Endothelial cell of umbilical vein (primary cell): ENCODE results near the gene RAB33B. TPM values are rescaled to one million over a fixed set of nuclear protein-coding genes. Genes with fewer than 3 reads are reported as not detected.

ENCODE experiments used
- BruUV-seq: library from RNA; stranded (reverse); fragments of 400-500 nt; replicated peaks from 2 replicates; lab custom pipeline; 2021; lab: Mats Ljungman, UMichigan
- CTCF ChIA-PET: fragments of 300-600, 350-600 bp; sonication (Branson Sonifier 250); formaldehyde crosslinking; loops from one replicate; lab custom pipeline; 2021; ENCODE audit warnings: antibody characterized with exemption, inconsistent platforms; lab: Charles Lee
- POLR2A ChIA-PET: fragments of 300-600, 350-600 bp; sonication (Branson Sonifier 250); formaldehyde crosslinking; loops from one replicate; lab custom pipeline; 2021; ENCODE audit warnings: antibody characterized with exemption, inconsistent platforms; lab: Charles Lee
- DNase-seq: peaks from one replicate; pipeline ENCODE4 v3.0.0-alpha.2; 2011; ENCODE audit warnings: low read depth, low spot score
- FAIRE-seq: peaks from 2 replicates; lab custom pipeline; 2011; peaks lifted over from hg19 to GRCh38; lab: Jason Lieb, UNC
- H2AFZ ChIP-seq: 2 replicates; pipeline ENCODE4 v1.6.0; 2012; ENCODE audit warnings: low read depth, low read length, control low read depth, inconsistent platforms
- H3K27ac ChIP-seq: 2 replicates; pipeline ENCODE4 v1.5.1; 2011; ENCODE audit warnings: low read depth, mild to moderate bottlenecking, control low read depth, low read length, moderate library complexity; ENCODE audit not compliant: insufficient read depth
- H3K27me3 ChIP-seq, 2 experiments: 2 replicates each; pipeline versions ENCODE4 v1.6.0 to v1.6.1; 2011; ENCODE audit warnings: low read length in 2 of 2, mixed read lengths in 1 of 2; ENCODE audit not compliant: control insufficient read depth in 2 of 2, insufficient read depth in 2 of 2
- H3K36me3 ChIP-seq, 2 experiments: 2 replicates in 1 of 2; 3 replicates in 1 of 2; pipeline ENCODE4 v1.5.1; 2011; ENCODE audit warnings: low read length in 2 of 2, mild to moderate bottlenecking in 1 of 2, moderate library complexity in 1 of 2; ENCODE audit not compliant: control insufficient read depth in 2 of 2, insufficient read depth in 2 of 2; ENCODE audit errors: extremely low read depth in 1 of 2
- H3K4me1 ChIP-seq: 3 replicates; pipeline ENCODE4 v1.5.1; 2011; ENCODE audit warnings: mild to moderate bottlenecking, low read length; ENCODE audit not compliant: control insufficient read depth, insufficient read depth; ENCODE audit errors: extremely low read depth
- H3K4me2 ChIP-seq: 2 replicates; pipeline ENCODE4 v1.6.1; 2011; ENCODE audit warnings: low read length, control low read depth, mixed read lengths; ENCODE audit not compliant: insufficient read depth
- H3K4me3 ChIP-seq, 3 experiments: fragments of 200-600 bp in 1 of 3; sonication (generic), shearing (Covaris generic) in 1 of 3; replicated peaks in 1 of 3; 2 replicates each; pipeline ENCODE4 v1.5.1; 2011 to 2016; ENCODE audit warnings: control low read depth in 3 of 3, low read length in 3 of 3, mild to moderate bottlenecking in 2 of 3, inconsistent platforms in 1 of 3, low read depth in 1 of 3, moderate library complexity in 1 of 3; ENCODE audit not compliant: insufficient read depth in 1 of 3
- H3K79me2 ChIP-seq: 2 replicates; pipeline ENCODE4 v1.6.0; 2012; ENCODE audit warnings: low read length, inconsistent platforms; ENCODE audit not compliant: control insufficient read depth, insufficient read depth
- H3K9ac ChIP-seq: replicated peaks from 2 replicates; pipeline ENCODE3; 2011; ENCODE audit warnings: low read length, control low read depth; ENCODE audit not compliant: insufficient read depth; ENCODE audit errors: extremely low read depth
- H3K9me1 ChIP-seq: replicated peaks from 3 replicates; pipeline ENCODE4 v1.6.0; 2011; ENCODE audit warnings: mild to moderate bottlenecking, low read length; ENCODE audit not compliant: control insufficient read depth, insufficient read depth; ENCODE audit errors: extremely low read depth
- H3K9me3 ChIP-seq: replicated peaks from 2 replicates; pipeline ENCODE4 v1.5.1; 2012; ENCODE audit warnings: low read length, inconsistent platforms; ENCODE audit not compliant: control insufficient read depth, insufficient read depth
- H4K20me1 ChIP-seq: replicated peaks from 2 replicates; pipeline ENCODE3; 2011; ENCODE audit warnings: mild to moderate bottlenecking, low read length; ENCODE audit not compliant: control insufficient read depth, insufficient read depth; ENCODE audit errors: extremely low read depth
- CTCF ChIP-seq, 2 donors: IDR thresholded peaks; 1 replicate in 1 of 2; 2 replicates in 1 of 2; pipeline ENCODE4 v1.5.1; 2011; ENCODE audit warnings: low read length in 2 of 2, mild to moderate bottlenecking in 2 of 2, moderate library complexity in 2 of 2, control low read depth in 1 of 2, inconsistent platforms in 1 of 2, low read depth in 1 of 2; ENCODE audit not compliant: insufficient read depth in 1 of 2; ENCODE audit errors: extremely low read depth in 1 of 2
- EZH2 ChIP-seq: IDR thresholded peaks from 2 replicates; pipeline ENCODE4 v1.6.1; 2012; ENCODE audit warnings: borderline replicate concordance, low read depth, mild to moderate bottlenecking, moderate library complexity, low read length, inconsistent platforms; ENCODE audit not compliant: severe bottlenecking
- FOS ChIP-seq: IDR thresholded peaks from 2 replicates; pipeline ENCODE4 v1.6.1; 2011; ENCODE audit warnings: mild to moderate bottlenecking, low read length, moderate library complexity, borderline replicate concordance; ENCODE audit not compliant: insufficient read depth
- GATA2 ChIP-seq: IDR thresholded peaks from 2 replicates; pipeline ENCODE4 v1.7.0; 2011; ENCODE audit warnings: low read depth, mild to moderate bottlenecking, moderate library complexity, mixed read lengths, low read length; ENCODE audit not compliant: insufficient read length, insufficient read depth
- JUN ChIP-seq: IDR thresholded peaks from 2 replicates; pipeline ENCODE4 v1.6.1; 2011; ENCODE audit warnings: borderline replicate concordance, low read depth; ENCODE audit not compliant: insufficient read length, insufficient read depth
- MAX ChIP-seq: IDR thresholded peaks from 2 replicates; pipeline ENCODE4 v1.6.1; 2011; ENCODE audit not compliant: insufficient read depth, insufficient read length
- MYC ChIP-seq: IDR thresholded peaks from one replicate; pipeline ENCODE4 v1.6.1; 2011; ENCODE audit warnings: mild to moderate bottlenecking, low read depth, low read length
- POLR2A ChIP-seq: IDR thresholded peaks from 2 replicates; pipeline ENCODE4 v1.6.1; 2012; ENCODE audit warnings: low read depth, mild to moderate bottlenecking, control low read depth, low read length
- POLR2AphosphoS5 ChIP-seq: IDR thresholded peaks from 2 replicates; pipeline ENCODE4 v1.6.1; 2012; ENCODE audit warnings: low read depth, mild to moderate bottlenecking, control low read depth, low read length, moderate library complexity; ENCODE audit not compliant: insufficient read depth
- dilution Hi-C: fragments of 300-500 bp; cut with MboI; formaldehyde crosslinking; loops from one replicate; pipeline ENCODE4 v1.15.0; 2019; ENCODE audit warnings: low sequenced_read_pairs; ENCODE audit not compliant: extremely low pct_ligation_motif_present
- intact Hi-C: fragments of 100-400 bp; cut with micrococcal nuclease; formaldehyde crosslinking; loops from one replicate; pipeline ENCODE4 v1.10.0; 2022
- polyA plus RNA-seq, 4 experiments: library from polyadenylated mRNA; depleted of rRNA in 3 of 4; stranded (reverse) in 3 of 4; unstranded in 1 of 4; fragments of >200 nt; gene quantifications; 2 replicates each; pipeline versions ENCODE4 v1.2.1 to v1.2.3, GENCODE V29; 2011 to 2012; ENCODE audit warnings: missing spikeins in 1 of 4
- total RNA-seq: library from RNA; stranded (reverse); gene quantifications from 2 replicates; pipeline ENCODE4 v1.2.3, GENCODE V29; 2021

RAB33B gene
- total and polyA plus RNA-seq, 2 donors (not counting 3 experiments of a cell fraction or from before 2014, with no cell fraction given) = 7.8 to 14.7 TPM

- dilution Hi-C loops = no loop called here
- peaks cover 3% of the 10 kb centered on the region for H4K20me1 ChIP-seq
- peak; percentile 25 for DNase-seq
- no peaks in the 10 kb centered on the region for H3K27me3 ChIP-seq
- H3K27ac ChIP-seq = peak overlapping the region; percentile 12
- no peaks in the 10 kb centered on the region for H3K9me3 ChIP-seq
- H3K4me3 ChIP-seq = peak overlapping the region; percentile 91 to 99 (median 97)
- FAIRE-seq = no peak
- H3K9ac ChIP-seq = peak overlapping the region; percentile 96
- no peak overlapping the region for H2AFZ ChIP-seq
- H3K4me2 ChIP-seq = peak overlapping the region; percentile 97
- ChIA-PET CTCF (interaction anchor here (0.8 to 2.1 kb wide), 5 partner anchors 36 to 424 kb away, joined by 3 to 10 read pairs (median 4); no protein-coding TSS in a partner anchor), POLR2A (no interaction called here)
- H3K4me1 ChIP-seq = peaks cover 49% of the 10 kb centered on the region
- no peaks in the 10 kb centered on the region for H3K36me3 ChIP-seq
- intact Hi-C loops = loop anchor here (2.0 kb wide), 1 partner anchor 76 kb away; no protein-coding TSS in a partner anchor
- TF ChIP-seq POLR2A (no peak), POLR2AphosphoS5 (no peak), FOS (no peak), MAX (no peak), JUN (no peak), MYC (no peak)
- peaks cover 61% of the 10 kb centered on the region for H3K79me2 ChIP-seq
- no TSS peak for BruUV-seq
- no peaks in the 10 kb centered on the region for H3K9me1 ChIP-seq
These were observed 1.2 kb downstream of the RAB33B start for GRCh38 chr4:139455126-139455538.

- peak; percentile 62 for DNase-seq
- Histone ChIP-seq H3K27me3 (no peaks in the 10 kb centered on the region), H4K20me1 (peaks cover 3% of the 10 kb centered on the region), H3K36me3 (no peaks in the 10 kb centered on the region), H3K9me1 (no peaks in the 10 kb centered on the region), H3K79me2 (peaks cover 68% of the 10 kb centered on the region), H3K4me2 (peak overlapping the region; percentile 97), H3K4me1 (peaks cover 41% of the 10 kb centered on the region), H3K9me3 (no peaks in the 10 kb centered on the region), H3K4me3 (peak overlapping the region in 1 of 3 experiments; percentile 99), H3K27ac (no peak overlapping the region), H2AFZ (no peak overlapping the region), H3K9ac (no peak overlapping the region)
- no TSS peak for BruUV-seq
- TF ChIP-seq MYC = no peak
- no peak for TF ChIP-seq GATA2
- no peak for TF ChIP-seq MAX
- TF ChIP-seq EZH2 = no peak
- TF ChIP-seq POLR2AphosphoS5 = no peak
- no peak for TF ChIP-seq FOS
- TF ChIP-seq CTCF (IDR thresholded peaks at IDR 0.05; ENCODE audit: extremely low read depth in 1 of 2, insufficient read depth in 1 of 2, low read depth in 1 of 2, low read length in 2 of 2) = no peak
- TF ChIP-seq JUN = no peak
- TF ChIP-seq POLR2A = no peak
- CTCF ChIA-PET = interaction anchor here (0.9 to 2.2 kb wide), 7 partner anchors 33 to 427 kb away, joined by 3 to 8 read pairs (median 3); no protein-coding TSS in a partner anchor
- dilution Hi-C loops (no loop called here), intact Hi-C loops (no loop called here)
- POLR2A ChIA-PET = interaction anchor here (0.5 kb wide), 1 partner anchor 8 kb away, joined by 5 read pairs; no protein-coding TSS in a partner anchor
- no peak for FAIRE-seq
These were observed 3.4 kb downstream of the RAB33B start for GRCh38 chr4:139457318-139457717.
